ENCODE measurements around the gene SELENON. TPM values are rescaled to one million over a fixed set of nuclear protein-coding genes. Genes with fewer than 3 reads are reported as not detected.

SELENON gene
- total and polyA plus RNA-seq, 9 of the 15 experiments (the other 6 are each of a cell fraction or from before 2014, with no cell fraction given): 0.43 to 26.7 (median 7.0) TPM

- TF ChIP-seq ZNF232 (CRISPR knock-in tag; IDR thresholded peaks at IDR 0.05) (no peak; the same call in 1 of the 2 replicates), NUFIP1 (IDR thresholded peaks at IDR 0.05; ENCODE audit: partially characterized antibody) (no peak), MAFF (IDR thresholded peaks at IDR 0.05; ENCODE audit: low read length) (no peak; the same call in 1 of the 2 replicates), DIDO1 (tag; IDR thresholded peaks at IDR 0.05; ENCODE audit: low read depth) (no peak), KHSRP (IDR thresholded peaks at IDR 0.05) (no peak), TFE3 (CRISPR knock-in tag; IDR thresholded peaks at IDR 0.05) (no peak), KAT2B (IDR thresholded peaks at IDR 0.05; ENCODE audit: low read depth, low read length) (no peak), ZNF740 (CRISPR knock-in tag; IDR thresholded peaks at IDR 0.05) (no peak), ZNF740 (tag; IDR thresholded peaks at IDR 0.05) (no peak), PREB (CRISPR knock-in tag; IDR thresholded peaks at IDR 0.05) (no peak), HDAC6 (IDR thresholded peaks at IDR 0.05; ENCODE audit: low read depth, low read length) (no peak), TSC22D4 (tag; IDR thresholded peaks at IDR 0.05) (no peak), NFYB (IDR thresholded peaks at IDR 0.05; ENCODE audit: extremely low read depth, insufficient read length) (no peak), MLX (CRISPR knock-in tag; conservative IDR thresholded peaks at IDR 0.05) (no peak), IRF1 (CRISPR knock-in tag; IDR thresholded peaks at IDR 0.05; ENCODE audit: borderline replicate concordance) (no peak), PURB (CRISPR knock-in tag; IDR thresholded peaks at IDR 0.05; ENCODE audit: low read depth) (no peak), NFXL1 (CRISPR knock-in tag; IDR thresholded peaks at IDR 0.05) (no peak), ZNF695 (CRISPR knock-in tag; IDR thresholded peaks at IDR 0.05) (no peak), PATZ1 (CRISPR knock-in tag; IDR thresholded peaks at IDR 0.05; ENCODE audit: borderline replicate concordance) (no peak), MEF2A (IDR thresholded peaks at IDR 0.05; ENCODE audit: control insufficient read depth, low read depth, low read length) (no peak), COPS2 (conservative IDR thresholded peaks at IDR 0.05) (no peak)
Measured at GRCh38 chr1:25819491-25820246, 19.7 kb downstream of the SELENON start, which contains the start of gene MTFR1L (continued).

Measured in K562 (cell line).